GM19467 (cell line): ENCODE measurements around the gene FYCO1.
A peak's percentile ranks its signal among the peaks of the same experiment; 100 is the strongest.
"Not testable (repeated sequence)": the region's sequence is repeated elsewhere in the genome, so short reads cannot be mapped to it uniquely, and the experiment has no call there.

Source experiments
- ATAC-seq: cut with Tn5 transposase; IDR thresholded peaks from one replicate; pipeline ENCODE4 v1.9.1; 2021; ENCODE audit warnings: mild to moderate bottlenecking, moderate library complexity; ENCODE audit not compliant: unreplicated experiment

FYCO1 gene

DNA sequence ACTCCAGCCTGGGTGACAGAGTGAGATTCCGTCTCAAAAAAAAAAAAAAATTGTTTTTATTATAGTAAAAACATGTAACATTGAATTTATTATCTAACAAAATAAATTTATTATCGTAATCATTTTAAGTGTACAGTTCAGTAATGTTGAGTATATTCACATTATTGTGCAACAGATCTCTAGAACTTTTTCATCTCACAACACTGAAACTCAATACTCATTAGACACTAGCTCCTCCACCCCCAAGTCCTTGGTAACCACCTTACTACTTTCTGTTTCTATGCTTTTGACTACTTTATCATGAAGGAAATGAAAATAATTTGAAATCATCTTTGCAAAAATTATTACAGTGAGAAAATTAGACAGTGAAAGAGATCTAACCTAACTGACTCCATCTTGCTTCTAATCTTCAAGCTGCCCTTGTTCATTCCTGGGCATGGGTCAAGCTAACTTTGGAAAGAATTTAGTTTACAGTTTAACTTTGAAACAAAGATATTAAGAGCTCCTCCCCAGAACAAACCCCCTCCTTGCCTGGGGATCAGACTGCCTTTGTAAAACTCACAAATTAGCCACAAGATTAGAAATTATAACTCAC, 15.0 kb upstream of the FYCO1 start:
- ATAC-seq, result no peak

DNA sequence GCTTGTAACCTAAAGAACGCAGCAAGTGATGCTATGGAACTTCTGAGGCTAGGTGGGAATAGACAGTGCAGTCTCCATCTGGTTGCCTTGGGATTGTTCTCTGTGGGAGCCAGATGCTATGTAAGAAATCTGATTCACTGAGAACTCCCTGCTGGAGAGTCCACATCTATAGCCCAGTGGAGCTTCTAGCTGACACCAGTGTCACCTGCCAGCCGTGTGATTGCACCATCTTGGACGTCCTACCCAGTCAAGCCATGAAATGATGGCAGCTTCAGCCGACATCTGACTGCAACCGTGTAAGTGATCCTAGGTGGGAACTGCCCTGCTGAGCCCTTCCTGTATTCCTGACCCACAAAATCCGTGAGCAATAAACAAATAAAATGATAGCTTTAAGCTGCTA, 12.4 kb upstream of the FYCO1 start:
- no peak for ATAC-seq

DNA sequence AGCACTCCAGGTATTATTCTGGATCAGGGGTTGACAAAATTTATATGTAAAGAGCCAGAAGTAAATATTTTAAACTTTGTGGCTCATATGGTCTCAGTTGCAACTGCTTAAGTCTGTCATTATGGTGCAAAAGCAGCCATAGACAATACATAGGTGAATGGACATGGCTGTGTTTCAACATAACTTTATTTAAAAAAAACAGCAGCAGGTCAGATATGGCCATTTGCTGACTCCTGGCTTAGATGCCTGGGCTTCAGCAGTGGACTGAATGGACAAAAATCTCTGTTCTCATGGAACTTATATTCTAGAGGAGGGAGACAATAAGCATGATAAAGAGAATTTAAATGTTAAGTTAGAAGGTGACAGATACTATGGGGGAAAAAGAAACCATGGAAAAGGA, 11.7 kb upstream of the FYCO1 start:
- no peak for ATAC-seq

DNA sequence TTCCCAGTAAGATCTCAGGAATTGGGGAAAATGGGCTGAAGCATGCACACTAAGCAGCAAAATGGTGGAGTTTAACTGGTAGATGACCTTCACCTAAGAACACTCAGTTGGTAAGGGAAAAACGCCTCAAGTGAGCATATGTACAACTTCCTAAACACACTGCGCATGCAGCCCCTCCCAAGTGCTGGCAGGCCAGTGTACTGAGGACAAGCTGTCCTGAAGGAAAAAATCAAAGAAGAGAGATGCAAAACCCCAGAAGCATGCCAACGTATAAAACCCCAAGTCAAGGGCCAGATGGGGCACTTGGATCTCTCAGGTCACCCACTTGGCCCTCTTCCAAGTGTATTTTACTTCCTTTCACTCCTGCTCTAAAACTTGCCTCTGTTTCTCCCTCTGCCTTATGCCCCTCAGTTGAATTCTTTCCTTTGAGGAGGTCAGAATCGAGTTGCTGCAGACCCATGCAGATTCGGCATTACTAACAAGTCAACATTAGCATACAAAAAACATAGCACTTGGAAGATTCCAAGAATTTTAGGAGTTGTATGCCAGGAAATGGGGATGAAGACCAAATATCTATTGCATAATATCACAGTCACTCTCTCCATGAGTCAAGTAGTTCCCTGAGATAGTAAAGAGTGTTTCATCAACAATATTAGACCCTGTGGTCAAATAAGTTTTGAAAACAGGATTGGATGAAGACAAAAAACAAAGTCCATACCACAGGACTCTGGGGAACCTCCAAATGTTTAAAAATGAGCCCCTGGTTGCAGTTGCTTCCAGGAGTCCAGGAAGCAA, 10.8 kb upstream of the FYCO1 start:
- ATAC-seq, result no peak

DNA sequence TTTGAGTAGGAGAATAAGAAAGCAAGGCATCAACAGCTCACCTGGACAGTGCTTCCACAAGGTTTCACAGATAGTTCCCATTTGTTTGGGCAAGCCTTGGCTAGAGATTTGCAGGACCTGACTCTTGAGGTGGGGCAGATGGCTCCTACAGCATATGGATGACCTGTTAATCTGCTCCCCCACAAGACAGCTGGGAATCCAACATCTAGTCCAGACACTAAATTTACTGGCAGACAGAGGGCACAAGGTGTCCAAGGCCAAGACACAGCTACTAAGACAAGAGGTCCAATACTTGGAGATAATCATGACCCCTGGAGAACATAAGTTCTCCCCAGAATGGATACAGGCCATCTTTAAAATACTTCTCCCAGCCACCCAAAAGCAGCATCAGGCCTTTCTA, 8.1 kb upstream of the FYCO1 start:
- ATAC-seq, result not testable (repeated sequence)

DNA sequence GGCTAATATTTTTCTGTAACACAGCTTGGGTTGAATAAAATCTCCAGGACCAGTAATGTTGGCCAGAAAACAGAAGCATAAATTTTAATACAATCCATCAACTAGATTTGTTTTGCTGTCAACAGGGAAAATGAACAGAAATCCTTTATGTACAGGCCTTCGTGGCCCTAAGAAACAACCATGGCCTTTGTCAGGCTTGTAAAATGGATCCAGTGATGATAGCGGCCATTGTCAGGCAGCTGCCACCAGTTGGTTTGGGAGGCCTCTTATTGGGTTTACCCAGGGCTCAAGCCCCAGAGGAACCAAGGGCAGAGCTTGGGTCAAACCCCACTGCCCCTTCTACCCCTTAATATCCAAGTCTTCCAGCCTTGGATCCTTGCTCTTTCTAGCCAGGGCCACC, 5.6 kb upstream of the FYCO1 start:
- no peak for ATAC-seq

DNA sequence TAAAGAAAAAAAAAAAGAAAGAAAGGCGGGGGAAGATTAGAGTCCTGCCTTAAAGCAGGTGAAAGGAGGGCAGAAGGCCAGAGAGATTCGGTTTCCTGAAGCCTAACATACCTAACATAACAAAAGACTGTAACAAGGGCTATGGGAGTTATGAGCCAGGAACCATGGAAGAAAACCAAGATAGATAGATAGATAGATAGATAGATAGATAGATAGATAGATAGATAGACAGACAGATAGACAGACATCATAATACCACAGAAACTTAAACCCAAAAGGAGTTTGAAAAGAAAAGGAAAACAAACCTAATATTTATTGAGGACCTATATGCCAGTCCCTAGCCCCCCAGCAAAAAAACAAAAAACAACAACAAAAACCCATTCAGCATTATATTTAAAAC, 2.3 kb upstream of the FYCO1 start:
- no peak for ATAC-seq

DNA sequence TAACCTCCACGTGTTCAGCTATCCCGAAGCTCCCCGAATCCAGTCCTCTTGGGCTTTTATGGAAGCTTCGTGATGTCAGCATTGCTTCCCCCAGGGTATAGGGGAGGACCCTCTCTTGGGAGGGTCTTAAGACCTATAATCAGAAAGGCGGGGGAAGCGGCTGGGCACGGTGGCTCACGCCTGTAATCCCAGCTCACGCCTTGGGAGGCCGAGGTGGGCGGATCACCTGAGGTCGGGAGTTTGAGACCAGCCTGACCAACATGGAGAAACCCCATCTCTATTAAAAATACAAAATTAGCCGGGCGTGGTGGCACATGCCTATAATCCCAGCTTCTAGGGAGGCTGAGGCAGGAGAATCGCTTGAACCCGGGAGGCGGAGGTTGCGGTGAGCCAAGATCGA, 1.9 kb upstream of the FYCO1 start:
- ATAC-seq, result not testable (repeated sequence)

DNA sequence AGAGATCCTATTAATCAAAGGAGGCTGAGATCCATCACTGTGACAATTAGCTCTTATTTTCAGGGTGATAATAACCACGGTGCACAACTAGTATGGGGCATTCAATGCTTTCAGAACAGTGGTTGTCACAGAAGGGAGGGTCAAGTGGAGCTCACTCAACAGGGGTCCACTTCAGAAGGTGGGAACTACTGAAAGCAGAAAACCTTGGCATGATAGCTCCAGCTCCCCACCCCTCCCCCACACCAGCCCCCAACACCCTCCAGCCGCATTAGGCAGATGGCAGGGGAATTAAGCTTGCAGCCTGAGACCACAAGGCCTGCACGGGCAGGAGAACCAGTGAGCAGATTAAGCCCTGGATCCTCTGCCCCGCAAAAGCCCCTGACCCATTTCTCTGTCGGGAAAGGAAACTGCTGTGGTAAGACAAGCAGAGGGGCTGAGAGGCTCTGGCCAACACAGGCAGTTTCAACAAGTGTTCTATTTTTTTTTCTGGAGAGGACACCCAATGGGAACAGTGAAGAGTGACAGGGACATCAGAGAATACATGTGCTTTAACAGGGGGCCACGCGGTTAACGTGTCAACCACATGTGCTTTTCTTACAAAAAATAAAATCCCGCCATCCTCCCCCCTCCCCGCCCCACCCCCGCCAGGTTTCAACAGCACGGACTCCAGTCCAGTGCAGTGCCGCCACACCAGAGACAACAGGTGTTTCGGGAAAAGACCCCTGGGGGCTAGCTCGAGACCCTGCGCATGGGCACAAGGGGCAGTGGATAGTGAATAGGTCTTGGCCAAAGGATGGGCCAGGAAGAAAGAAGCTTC, 997 bp downstream of the FYCO1 start:
- ATAC-seq, result peak; percentile 23

DNA sequence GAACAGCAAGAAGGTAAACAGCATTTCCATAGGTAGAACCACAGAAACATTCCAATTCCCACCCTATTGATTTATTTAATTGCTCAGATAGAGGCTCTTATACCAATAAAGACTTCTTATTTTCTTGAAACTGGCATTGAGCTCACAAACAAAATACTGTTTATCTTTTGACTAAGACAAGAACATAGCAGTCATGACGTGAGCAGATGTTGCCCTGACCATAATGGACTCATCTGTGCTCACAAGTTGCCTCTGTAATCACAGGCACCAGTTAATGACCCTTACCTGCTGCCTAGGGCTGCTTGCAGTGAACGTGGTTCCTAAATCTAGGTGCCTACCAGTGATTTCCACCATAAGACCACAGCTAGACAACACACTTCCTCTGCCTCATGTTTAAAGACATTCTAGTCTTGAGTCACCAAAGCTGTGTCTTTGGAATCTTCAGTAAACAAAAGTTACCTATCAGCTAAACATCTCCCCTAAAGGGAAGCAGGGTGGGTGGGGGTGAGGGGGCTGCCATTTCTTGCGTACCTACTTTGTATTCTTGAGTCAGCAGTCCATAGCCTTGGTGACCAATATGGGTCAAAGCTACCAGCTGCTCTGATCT, 2.1 kb downstream of the FYCO1 start:
- no peak for ATAC-seq

DNA sequence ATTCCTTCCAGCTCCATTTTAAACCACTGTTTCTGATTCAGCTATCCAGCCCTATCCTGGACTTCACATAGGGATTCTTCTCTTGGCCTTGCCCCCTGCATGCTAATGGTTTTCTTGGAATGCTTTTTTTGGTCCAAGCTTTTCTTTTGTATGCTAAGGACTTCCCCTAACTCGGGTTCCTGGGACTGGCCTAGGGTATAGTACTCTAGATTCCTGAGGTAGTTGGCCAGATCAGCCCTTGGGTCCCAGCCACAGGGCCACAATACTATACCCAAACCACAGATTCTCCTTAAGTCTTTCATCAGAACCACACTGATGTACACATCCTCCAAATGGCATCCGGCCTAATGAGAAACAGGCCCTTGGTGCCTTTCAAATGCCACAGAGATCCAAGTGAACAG, 2.8 kb downstream of the FYCO1 start:
- ATAC-seq, result no peak

DNA sequence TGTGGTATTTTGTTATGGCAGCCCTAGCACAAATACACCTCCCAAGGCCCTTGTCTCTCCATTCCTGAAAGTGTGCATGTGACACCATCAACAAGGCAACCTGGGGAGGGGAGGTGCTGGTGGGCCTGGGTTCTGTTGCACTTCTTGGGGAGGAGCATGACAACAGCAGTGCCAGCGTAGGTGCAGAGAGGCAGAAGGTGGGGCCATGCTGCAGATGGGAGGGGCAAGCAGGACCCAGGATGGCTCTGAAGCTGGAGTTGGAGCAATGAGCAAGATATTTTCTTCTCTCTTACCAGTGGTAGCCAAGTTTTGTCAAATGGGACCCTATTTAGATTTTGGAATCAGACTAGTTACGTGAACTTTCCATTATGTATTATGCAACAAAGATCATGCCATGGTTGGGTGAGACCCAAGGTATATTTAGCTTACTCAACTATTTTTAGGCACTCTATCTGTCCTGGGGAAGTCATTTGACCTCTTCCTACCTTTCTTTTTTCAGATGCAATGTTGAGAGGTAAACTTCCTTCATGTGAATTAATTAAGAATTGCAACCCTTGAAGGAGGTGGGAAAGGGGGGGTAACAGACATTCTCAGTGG, 3.4 kb downstream of the FYCO1 start:
- ATAC-seq, result no peak

DNA sequence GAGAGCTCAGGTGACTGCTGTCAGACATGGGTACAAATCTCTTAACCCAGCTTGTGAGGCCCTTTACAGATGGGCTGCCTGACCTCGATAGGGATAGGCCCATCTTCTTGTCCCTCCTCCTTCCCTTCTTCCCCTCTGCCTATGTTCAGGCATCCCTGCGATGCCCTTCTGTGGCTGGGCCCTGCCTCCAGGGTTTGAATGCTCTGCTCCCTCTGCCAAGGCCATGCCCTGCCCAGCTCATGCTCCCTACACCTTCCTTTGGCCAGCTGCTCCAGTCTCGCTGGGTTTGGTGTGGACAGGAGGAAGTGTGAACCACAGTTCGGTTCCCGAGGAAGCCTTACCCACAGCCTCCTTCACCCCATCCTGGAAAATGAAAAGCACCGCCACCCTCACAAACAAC, 4.3 kb downstream of the FYCO1 start:
- ATAC-seq, result no peak

DNA sequence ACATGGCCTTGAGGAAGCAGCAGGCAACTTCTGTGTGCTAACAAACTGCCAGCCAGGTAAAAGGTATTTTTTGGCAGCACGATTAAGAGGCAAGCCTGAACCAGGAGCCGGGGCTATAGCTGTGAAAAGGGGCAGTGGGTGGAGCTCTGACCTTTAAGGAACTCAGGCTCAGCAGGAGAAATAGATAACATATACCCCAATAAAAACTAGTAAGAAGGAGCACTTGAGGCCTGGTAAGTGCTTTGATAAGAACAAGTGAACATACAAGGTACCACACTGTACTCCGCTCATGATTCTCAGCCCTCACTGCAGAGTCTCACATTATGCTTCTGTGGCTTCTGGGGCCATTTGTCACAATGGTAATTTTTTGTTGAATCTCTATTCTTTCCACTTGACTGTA, 5.4 kb downstream of the FYCO1 start:
- ATAC-seq, result no peak

DNA sequence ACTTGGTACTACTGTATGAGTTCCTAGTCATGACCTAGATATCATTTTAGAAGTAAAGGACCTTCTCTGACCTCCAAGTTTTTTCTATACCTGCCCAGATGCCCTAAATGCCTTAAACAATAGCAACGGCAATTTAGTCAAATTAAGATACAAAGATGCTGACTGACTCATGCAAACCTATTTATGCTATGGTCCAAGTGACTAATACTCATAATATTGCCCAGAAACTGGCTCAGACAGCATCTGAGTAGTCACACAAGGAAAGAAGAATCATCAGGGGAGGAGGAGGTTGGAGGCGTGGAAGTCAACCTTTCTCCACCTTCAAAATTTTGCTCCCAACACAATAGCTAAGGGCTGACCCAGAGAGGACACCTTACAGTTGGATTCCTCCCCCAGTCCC, 6.8 kb downstream of the FYCO1 start:
- ATAC-seq, result no peak

DNA sequence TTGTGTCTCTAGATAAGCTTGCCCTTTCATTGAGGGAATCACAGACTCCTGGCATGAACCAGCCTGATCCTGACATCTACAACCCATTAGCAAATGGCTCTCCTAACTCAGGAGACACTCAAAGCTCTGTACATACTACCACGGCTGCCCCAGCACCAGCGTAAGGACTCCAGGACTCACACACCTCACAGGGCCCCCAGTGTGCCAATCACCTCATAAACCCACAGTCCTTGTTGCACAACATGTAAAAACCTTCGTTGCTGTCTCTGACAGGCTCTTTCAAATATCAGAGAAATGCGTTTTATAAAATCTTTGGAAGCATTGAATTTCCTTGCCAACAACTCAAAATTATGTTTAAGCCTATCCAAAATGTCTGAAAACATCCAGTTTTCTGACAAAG, 7.3 kb downstream of the FYCO1 start:
- no peak for ATAC-seq

DNA sequence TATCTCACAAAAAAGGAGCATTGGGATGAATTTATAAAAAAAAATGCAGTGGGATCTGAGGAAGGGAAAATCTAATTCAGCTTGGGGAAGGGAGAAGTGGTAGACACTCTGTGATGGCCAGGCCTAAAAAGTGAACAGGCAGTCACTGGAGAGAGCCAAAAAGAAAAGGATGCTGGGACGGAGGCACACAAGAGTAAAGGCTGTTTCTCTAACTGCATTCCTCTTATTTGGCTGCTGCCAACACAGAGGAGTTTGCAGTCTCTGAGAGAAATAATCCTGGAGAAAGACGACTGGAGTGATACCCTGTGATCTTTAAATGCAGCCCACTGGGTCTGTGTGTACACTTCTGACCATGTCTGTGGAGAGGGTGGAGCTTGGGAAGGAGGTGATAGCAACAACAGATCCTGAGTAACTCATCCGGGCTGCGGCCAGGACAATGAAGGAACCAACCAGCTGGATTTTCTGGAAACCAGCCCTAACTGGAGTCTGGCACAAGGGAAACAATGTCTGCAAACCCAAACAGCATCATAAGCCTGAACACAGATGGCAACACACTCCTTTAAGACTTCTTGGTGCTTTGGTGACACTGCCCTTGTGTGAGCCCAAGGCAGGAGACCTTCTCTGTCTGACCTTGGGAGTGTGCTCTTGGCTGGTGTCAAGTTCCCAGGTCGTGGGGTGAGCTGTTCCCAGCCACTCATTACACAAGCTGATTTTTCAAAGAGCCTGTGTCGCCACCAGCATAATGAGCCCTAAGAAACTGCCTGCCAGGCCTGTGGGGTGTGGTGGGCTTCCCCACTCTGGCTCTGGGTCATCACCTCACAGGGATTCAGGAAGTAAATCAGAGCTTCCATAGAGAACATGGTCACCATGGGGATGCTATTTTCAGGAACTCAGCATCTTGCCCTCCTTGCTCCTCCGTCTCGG, 8.0 kb downstream of the FYCO1 start:
- no peak for ATAC-seq

DNA sequence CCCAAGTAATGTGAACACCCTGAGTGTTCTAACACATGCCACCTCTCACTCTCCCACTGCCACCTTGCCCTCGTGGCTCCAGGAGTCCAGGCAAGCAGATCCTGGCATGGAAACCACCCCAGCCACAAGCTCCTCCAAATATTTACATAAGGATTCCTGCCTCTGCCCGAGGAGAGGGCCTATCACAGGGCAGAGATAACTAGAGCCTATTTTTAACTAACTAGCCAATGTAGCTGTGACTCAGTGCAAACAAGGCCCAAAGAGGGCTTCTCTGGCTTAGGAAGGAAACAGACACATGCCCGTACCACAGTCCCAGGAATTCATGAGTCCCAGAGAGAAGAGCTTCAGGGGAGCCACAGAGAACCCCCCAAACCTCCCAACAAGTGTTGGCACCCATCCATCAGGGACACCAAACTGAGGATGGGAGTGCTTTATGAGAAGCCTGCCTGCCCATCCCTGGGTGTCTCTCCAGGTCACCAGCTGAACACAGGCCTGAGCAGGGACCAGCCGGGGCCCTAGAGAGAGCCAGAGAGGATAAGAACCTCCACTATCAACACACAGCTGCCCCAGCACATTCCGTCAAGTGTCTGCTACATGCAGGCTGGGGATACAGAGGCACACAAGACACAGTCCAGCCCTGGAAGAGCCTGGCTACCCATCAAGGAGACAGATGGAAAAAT, 9.2 kb downstream of the FYCO1 start:
- ATAC-seq, result no peak

DNA sequence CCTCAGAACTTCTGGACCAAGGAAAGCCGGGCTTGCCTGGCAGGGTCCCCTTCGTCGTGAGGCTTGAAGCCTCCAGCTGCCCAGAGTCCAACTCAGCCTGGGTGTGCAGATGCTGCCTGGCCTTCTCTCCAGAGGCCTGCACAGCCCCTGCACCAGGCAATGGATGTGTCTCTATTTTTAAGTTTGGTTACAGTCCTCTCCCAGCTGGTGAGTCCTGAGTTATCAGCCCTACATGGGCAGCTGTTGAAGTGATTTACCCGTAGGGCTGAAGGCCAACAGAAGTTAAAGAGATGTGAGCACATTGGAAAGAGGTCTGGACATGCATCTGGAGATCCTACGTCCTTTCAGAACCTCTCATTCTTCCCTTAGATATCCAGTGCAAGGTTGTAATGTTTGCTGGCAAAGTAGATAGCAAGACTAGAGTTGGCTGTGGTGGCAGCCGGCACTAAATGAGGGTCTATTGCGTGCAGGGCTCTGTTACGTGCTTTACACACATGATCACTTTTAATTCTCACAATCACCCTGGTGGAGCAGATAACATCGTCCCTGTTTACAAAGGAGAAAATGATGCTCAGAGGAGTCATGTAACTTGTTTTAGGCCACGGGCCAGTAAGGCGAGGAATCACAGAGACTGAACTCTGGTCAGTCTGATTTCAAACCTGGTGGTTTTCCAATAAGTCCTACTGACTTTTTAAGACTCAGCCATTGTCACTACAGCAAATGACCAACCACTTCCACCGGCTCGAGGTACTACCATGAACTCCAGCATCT, 9.9 kb downstream of the FYCO1 start:
- ATAC-seq, result no peak
